ENCODE results near the gene FZD7. TPM values are rescaled to one million over a fixed set of nuclear protein-coding genes. Genes with fewer than 3 reads are reported as not detected.

Gene FZD7
- total RNA-seq, 1 experiment from 2014 or later, result 302 TPM

- Histone ChIP-seq H3K79me1 (ENCODE audit: insufficient read depth, low read depth, low read length, poor library complexity, severe bottlenecking) (no peaks in the 10 kb centered on the region), H3K23ac (ENCODE audit: insufficient read length, low read depth, low read length) (no peak overlapping the region), H3K56ac (ENCODE audit: insufficient read length, low read depth, low read length) (no peak overlapping the region), H3K27ac (ENCODE audit: insufficient read length, low read depth, low read length) (peak overlapping the region; percentile 65), H3K14ac (ENCODE audit: insufficient read depth, low read length) (no peak overlapping the region), H3K27me3 (ENCODE audit: insufficient read depth, low read length) (peaks cover 2% of the 10 kb centered on the region; the same call in 1 of the 2 replicates), H3K23me2 (ENCODE audit: insufficient read length, low read depth, low read length, poor library complexity, severe bottlenecking) (no peaks in the 10 kb centered on the region), H4K5ac (ENCODE audit: insufficient read length, low read depth, low read length) (no peak overlapping the region), H2BK120ac (ENCODE audit: low read depth, low read length, poor library complexity, severe bottlenecking) (no peak overlapping the region), H3K4ac (ENCODE audit: low read depth, low read length) (no peak overlapping the region), H2BK12ac (ENCODE audit: insufficient read length, low read depth, low read length) (no peak overlapping the region), H2AK5ac (ENCODE audit: insufficient read length, low read length) (no peak overlapping the region), H2BK20ac (ENCODE audit: low read depth, low read length, poor library complexity, severe bottlenecking) (no peak overlapping the region), H4K91ac (ENCODE audit: insufficient read length, low read depth, low read length) (no peak overlapping the region), H4K20me1 (ENCODE audit: control insufficient read depth, insufficient read depth, insufficient read length) (no peaks in the 10 kb centered on the region), H2AFZ (ENCODE audit: low read length) (no peak overlapping the region), H3K4me1 (ENCODE audit: insufficient read depth, low read length) (peaks cover 18% of the 10 kb centered on the region; the same call in 1 of the 2 replicates), H3K4me2 (ENCODE audit: insufficient read depth, insufficient read length, low read length) (peak overlapping the region; percentile 9), H3K79me2 (ENCODE audit: insufficient read depth, low read length) (no peaks in the 10 kb centered on the region), H3K9ac (ENCODE audit: extremely low read depth, insufficient read length, low read length) (peak overlapping the region; percentile 55), H2BK15ac (ENCODE audit: low read depth, low read length) (no peak overlapping the region), H2BK5ac (ENCODE audit: insufficient read length, low read length) (no peak overlapping the region), H4K8ac (replicated peaks; ENCODE audit: insufficient read length, low read depth, low read length) (no peak overlapping the region), H3K9me3 (ENCODE audit: control insufficient read depth, low read depth, low read length) (no peaks in the 10 kb centered on the region), H3K18ac (ENCODE audit: insufficient read length, low read depth, low read length) (no peak overlapping the region), H3T11ph (ENCODE audit: low read length) (no peak overlapping the region)
- Mint-ChIP-seq H3K4me3 (peak overlapping the region; percentile 3 to 9; a peak in 3 of 5 replicates), H3K9me3 (no peaks in the 10 kb centered on the region), H3K27me3 (ENCODE audit: low read depth) (peaks cover 6% of the 10 kb centered on the region), H3K36me3 (ENCODE audit: insufficient read depth in 1 of 3, low read depth in 3 of 3) (no peaks in the 10 kb centered on the region; a peak in 1 of 7 replicates), H3K27ac (peak overlapping the region; percentile 97 to 98 (median 98)), H3K4me1 (peaks cover 54 to 58% of the 10 kb centered on the region in 2 experiments)
- no peak for DNase-seq
- no CpG with 5 or more reads among the region's 8 CpGs for WGBS (ENCODE audit: extremely low coverage, insufficient read length, low lambda C conversion rate)
- no peak for TF ChIP-seq CTCF (conservative IDR thresholded peaks at IDR 0.05)
Measured at GRCh38 chr2:202022755-202023154, 10.9 kb upstream of the FZD7 start.

Measured in H9 (cell line).